ENCODE measurements around the gene GRAMD1C.
"Not testable (repeated sequence)": the region's sequence is repeated elsewhere in the genome, so short reads cannot be mapped to it uniquely, and the experiment has no call there.

The GRAMD1C gene

GRCh38 chr3:113838631-113839209 lies at the start of gene GRAMD1C:
Gene GRAMD1C, plus strand, starts transcription at chr3:113838788. Its CDS starts 122 bp downstream, at chr3:113838910.
- DNase-seq (ENCODE audit: low read depth in 2 of 2), result peak; percentile 71 to 72

DNA sequence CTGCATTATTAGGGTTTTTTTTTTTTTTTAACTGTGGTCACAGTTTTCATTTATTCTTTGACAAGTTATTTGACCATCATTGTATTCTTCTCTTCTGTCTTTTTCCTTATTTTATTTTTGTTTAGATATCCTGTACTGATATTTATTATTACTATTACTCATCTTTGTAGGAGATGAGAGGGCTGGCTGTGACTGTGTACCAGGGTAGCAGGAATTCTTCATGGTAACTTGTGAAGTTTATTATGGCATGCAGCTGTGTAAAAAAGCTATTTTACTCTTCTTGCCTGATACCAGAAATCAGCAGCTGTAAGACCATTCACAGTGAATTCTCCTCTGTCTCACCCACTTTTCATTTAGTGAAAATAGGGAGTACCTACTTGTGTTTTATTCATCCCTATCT lies 47.2 kb upstream of the GRAMD1C start:
- no peak for DNase-seq (ENCODE audit: low read depth in 2 of 2)

DNA sequence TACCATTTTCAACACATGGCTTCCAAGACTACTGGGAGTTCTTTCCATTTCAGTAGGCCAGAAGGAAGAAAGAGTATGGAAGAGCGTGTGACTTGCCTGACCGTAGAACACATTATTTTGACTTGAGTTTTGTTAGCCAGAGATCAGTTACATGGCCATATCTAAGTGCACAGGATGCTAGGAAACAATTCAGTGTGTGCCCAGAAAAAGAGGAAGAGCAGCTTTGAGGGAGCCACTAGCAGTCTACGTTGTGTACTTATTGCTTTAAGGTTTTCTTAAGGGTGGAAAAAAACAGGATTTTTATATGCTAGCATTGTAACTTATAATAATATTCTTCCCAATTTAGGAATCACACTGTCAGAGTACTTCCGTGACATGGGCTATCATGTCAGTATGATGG lies 44.1 kb upstream of the GRAMD1C start:
- no peak for DNase-seq (ENCODE audit: low read depth in 2 of 2)

- no peak for DNase-seq (ENCODE audit: low read depth in 2 of 2)
Observed at GRCh38 chr3:113795693-113796092, 42.9 kb upstream of the GRAMD1C start.

DNA sequence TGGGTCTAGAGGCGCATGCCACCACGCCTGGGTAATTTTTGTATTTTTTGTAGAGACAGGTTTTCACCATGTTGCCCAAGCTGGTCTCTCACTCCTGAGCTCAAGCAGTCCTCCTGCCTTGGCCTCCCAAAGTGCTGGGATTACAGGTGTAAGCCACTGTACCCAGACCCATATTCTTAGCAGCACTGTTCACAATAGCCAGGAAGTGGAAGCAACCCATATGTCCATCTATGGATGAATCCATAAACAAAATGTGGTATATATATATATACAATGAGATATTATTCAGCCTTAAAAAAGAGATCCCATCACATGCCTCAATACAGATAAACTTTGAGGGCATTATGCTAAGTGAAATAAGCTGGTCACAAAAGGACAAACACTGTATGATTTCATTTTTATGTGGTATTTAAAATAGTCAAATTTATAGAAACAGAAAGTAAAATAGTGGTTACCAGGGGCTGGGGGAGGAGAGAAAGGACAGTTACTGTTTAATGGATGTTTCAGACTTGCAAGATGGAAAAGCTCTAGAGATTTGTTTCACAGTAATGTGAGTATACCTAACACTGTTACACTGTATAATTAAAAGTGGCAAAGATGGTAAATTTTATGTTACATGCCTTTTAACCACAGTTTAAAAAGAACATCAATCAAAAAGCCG lies 35.7 kb upstream of the GRAMD1C start:
- DNase-seq (ENCODE audit: low read depth in 2 of 2), result no peak

DNA sequence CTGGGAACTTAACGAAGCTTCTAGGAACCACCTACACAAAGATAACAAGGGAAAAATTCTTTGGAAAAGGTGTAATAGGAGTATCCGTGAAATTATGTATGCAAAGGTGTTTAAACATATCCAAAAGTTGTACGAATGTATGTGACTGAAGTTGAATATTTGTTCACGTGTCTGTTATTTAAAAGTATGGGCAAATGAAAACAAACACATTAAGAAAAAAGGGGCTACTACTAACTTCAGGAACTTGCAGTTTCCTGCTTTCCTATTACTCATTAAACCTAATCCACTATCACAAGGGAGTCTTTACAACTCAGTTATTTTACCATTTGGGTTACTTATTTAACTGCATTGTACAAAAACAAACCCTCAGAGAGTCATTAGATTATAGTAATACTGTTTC lies 33.9 kb upstream of the GRAMD1C start:
- DNase-seq (ENCODE audit: low read depth in 2 of 2), result no peak

GRCh38 chr3:113805249-113805648 lies 33.3 kb upstream of the GRAMD1C start:
- DNase-seq (ENCODE audit: low read depth in 2 of 2), result no peak

DNA sequence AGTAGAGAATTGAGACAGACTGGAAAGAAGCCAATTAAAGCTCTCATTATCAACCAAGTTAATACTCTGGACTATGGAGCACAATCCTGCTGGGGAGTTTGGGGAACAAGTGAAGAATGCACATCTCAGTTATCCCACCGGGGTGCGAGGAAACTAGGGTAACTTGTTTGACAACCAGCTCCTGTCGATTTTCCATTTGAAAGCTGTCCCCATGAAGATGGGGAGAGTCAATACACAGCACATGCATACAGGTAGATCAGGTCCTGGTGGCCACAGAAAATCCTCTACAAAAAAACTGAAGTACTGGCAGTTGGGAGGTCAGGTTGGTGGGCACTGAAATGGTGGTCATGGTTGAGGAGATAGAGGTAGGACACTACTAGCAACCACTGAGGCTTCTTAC lies 25.7 kb upstream of the GRAMD1C start:
- no peak for DNase-seq (ENCODE audit: low read depth in 2 of 2)

DNA sequence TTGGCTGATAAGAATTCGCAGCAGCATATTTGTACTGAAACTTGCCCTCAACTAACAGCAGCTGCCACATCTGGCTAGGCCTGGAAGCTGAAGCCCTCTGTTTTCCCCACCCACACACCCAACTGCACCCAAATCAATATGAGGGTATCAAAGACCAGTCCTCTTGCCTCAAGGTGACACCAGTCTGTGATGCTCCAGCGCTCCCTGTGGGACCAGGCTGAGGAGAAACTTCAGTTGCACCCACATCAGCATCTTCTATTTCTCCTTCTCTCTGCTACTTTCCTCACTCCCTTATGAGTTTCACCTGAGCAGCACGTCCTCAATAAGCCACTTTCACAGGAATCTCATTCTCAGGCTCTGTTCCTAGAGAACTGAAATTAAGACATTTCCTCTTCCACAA lies 18.7 kb upstream of the GRAMD1C start:
- DNase-seq (ENCODE audit: low read depth in 2 of 2), result no peak

DNA sequence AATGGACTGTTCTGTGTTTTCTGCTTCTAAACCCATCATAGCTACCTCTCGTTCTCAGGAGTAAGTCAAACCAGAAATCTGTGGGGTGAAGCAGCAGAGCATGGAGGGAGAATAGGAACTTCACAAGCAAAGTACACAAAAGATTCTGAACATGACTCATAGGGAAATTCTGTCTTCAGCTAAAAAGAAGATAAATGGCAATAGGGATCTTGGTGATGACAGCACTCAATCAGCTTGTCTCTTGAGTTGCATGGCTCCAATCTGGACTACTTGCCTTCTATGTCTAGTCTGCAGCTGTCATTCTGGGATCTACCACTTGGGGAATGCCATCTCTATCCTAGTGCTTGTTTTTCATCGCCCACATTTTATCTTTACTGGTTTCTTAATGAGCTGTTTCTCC lies 13.5 kb upstream of the GRAMD1C start:
- no peak for DNase-seq (ENCODE audit: low read depth in 2 of 2)

DNA sequence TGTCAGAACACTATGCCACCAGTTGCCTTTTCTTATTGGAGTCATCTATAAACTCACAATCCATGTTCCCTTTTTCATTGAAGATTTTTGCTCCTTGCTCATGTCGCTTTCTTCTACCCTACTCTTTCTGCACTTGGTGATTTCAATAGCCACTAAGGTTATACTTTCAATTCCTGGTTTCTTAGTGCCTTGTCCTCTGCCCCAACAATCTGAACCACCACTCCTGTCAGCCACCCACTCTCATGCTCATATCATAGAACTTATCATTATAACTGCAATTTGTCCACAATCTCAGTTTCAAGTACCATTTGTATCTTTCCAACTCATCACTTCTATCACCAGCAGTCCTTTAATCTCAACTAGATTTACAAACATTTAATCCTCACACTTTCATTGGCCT lies 10.0 kb upstream of the GRAMD1C start:
- no peak for DNase-seq (ENCODE audit: low read depth in 2 of 2)

DNA sequence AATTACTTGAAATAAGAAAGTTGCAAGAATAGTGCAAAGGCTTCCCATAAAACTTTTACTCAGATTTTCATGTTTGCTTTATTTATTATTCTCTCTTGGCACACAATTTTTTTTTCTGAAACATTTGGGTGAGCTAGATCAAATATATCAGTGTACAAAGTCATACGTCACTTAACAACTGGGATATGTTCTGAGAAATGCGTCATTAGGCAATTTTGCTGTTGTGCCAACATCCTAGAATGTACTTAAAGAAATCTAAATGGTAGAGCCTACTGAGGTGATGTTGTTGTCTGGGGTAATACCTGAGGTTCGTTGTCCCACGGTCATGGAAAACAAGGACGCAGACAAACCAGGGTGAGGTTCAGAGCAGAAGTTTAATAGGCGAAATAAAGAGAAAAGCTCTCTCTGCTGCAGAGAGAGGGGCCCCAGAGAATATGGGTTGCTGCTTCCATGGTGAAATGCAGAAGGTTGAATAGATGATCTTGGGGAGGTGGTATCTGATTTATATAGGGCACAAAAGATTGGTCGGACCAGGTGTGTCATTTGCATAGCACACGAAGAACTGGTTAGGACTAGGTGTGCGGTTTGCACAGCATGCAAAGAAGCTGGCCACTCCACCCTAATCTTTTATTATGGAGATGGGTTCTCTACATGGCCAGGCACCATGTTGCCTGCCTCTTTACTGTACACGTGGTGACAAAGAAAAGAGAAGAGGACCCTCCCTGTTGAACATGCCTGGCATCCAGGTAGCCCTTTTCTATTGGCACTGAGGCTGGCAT lies 8.8 kb upstream of the GRAMD1C start:
- no peak for DNase-seq (ENCODE audit: low read depth in 2 of 2)

DNA sequence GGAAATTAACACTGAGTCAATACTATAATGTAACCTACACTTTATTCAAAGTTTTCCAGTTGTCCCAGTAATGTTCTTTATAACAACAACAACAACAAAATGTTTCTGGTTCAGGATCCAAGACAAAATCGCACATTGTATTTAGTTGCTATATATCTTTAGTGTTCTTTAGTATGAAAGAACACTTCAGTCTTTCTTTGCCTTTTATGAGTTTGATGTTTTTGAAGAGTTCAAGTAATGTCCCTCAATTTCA lies 7.6 kb upstream of the GRAMD1C start:
- no peak for DNase-seq (ENCODE audit: low read depth in 2 of 2)

DNA sequence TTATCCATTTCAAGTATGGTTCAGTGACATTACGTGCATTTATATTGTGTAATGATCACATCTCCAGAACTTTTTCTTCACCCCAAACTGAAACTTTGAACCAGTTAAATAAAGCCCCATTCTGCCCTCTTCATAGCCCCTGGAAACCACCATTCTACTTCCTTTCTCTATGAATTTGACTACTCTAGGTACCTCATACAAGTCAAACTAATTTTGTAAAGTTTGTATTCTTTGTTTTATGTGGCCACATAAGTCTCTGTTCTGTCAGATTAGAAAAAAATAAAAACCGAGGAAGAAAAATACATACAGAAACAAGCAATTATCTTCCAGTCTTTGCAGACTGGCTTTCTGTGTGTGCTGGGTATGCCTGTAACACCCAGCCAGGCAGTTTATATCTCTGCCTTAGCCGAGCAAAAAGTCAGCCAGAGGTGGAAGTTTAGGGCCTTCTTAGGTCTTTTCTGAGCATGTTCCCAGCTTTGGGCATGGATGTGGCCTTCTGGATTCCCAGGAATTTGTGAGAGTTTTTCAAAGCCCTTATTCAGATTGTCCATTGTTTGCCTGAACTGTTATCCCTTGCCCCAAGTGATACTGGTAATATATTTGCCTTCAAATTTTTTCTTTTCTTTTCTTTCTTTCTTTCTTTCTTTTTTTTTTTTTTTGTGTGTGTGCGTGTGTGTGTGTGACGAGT lies 6.0 kb upstream of the GRAMD1C start:
- DNase-seq (ENCODE audit: low read depth in 2 of 2), result no peak

- no peak for DNase-seq (ENCODE audit: low read depth in 2 of 2)
Observed at GRCh38 chr3:113834983-113835382, 3.6 kb upstream of the GRAMD1C start.

- DNase-seq (ENCODE audit: low read depth in 2 of 2), result no peak
Observed at GRCh38 chr3:113839551-113839950, 963 bp downstream of the GRAMD1C start.

GRCh38 chr3:113844622-113845222 lies 6.1 kb downstream of the GRAMD1C start:
- DNase-seq (ENCODE audit: low read depth in 2 of 2), result no peak

- no peak for DNase-seq (ENCODE audit: low read depth in 2 of 2)
Observed at GRCh38 chr3:113847247-113847646, 8.7 kb downstream of the GRAMD1C start.

GRCh38 chr3:113847664-113848461 lies 9.3 kb downstream of the GRAMD1C start:
- DNase-seq (ENCODE audit: low read depth in 2 of 2), result no peak

DNA sequence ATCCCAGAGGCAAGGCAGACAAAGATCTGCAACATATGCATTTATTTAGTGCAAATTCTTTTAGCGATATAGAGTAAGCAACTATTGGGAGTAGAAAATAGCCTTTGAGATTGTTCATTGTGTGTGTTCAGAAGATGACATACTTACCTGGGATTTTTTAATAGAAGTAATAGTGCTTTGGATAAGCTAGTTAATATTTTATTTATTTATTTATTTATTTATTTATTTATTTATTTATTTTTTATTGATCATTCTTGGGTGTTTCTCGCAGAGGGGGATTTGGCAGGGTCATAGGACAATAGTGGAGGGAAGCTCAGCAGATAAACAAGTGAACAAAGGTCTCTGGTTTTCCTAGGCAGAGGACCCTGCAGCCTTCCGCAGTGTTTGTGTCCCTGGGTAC lies 10.5 kb downstream of the GRAMD1C start:
- DNase-seq (ENCODE audit: low read depth in 2 of 2), result not testable (repeated sequence)

DNA sequence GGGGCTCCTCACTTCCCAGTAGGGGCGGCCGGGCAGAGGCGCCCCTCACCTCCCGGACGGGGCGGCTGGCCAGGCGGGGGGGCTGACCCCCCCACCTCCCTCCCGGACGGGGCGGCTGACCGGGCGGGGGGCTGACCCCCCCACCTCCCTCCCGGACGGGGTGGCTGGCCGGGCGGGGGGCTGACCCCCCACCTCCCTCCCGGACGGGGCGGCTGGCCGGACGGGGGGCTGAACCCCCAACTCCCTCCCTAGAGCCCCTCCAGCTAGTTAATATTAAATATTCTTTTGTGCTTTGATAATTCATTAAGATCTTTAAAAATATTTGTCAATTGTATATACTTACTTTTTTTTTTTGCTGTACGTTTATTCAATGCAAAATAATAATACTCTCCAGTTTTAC lies 11.3 kb downstream of the GRAMD1C start:
- not testable (repeated sequence) for DNase-seq (ENCODE audit: low read depth in 2 of 2)

DNA sequence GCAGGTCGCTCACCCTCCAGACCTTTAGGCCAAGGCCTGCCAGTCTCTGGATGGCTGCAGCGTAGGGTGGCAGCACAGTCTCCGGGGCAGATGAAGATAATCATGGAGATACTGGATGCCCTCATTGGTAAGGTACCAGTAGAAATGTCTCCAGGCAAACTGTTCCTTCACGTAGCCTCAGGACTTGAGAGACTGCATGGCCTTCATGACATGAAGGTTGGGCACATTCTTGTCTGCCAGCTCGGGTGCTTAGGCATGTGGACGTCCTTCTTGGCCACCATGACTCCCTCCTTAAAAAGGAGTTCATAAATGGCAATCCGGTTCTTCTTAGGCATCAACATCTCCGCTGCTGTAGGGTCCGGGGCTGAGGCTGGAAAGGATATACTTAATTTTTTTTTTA lies 11.8 kb downstream of the GRAMD1C start:
- not testable (repeated sequence) for DNase-seq (ENCODE audit: low read depth in 2 of 2)
